ENCODE data around the gene ZNF385C. TPM values are rescaled to one million over a fixed set of nuclear protein-coding genes. Genes with fewer than 3 reads are reported as not detected.

ZNF385C gene
- total and polyA plus RNA-seq, 2 donors (not counting 1 experiment from before 2014, with no cell fraction given), result 0.33 to 1.1 TPM

DNA sequence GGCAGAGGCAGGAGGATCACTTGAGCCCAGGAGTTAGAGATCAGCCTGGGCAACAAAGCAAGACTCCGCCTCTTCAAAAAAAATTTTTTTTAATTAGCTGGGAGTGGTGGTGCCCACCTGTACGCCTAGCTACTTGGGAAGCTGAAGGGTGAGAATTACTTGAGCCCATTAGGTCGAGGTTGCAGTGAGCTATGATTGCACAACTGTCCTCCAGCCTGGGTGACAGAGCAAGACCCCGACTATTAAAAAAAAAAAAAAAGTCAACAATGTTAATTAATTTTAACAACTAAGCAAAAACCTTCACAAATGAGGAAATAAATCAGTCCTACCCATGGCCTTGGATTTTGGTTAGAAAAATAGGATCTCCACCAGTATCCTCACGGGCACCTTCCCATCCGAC is 8.9 kb upstream of the ZNF385C start:
- H3K36me3 ChIP-seq (replicated peaks in 1 of 2; ENCODE audit: control extremely low read depth in 1 of 2, control insufficient read depth in 1 of 2, extremely low read depth in 1 of 2, insufficient read depth in 2 of 2, low read length in 1 of 2), result peaks cover 0 to 35% of the 10 kb centered on the region in 2 experiments
- intact Hi-C loops (cut with micrococcal nuclease), result loop anchor here (1.0 kb wide), 2 partner anchors 9 kb away; partner anchors contain the start of gene ZNF385C
- H3K4me1 Mint-ChIP-seq, result peaks cover 30% of the 10 kb centered on the region
- WGBS (ENCODE audit: insufficient coverage), result 84% methylated on average over 4 of the region's 6 CpGs
- TF ChIP-seq, protein P1, sequence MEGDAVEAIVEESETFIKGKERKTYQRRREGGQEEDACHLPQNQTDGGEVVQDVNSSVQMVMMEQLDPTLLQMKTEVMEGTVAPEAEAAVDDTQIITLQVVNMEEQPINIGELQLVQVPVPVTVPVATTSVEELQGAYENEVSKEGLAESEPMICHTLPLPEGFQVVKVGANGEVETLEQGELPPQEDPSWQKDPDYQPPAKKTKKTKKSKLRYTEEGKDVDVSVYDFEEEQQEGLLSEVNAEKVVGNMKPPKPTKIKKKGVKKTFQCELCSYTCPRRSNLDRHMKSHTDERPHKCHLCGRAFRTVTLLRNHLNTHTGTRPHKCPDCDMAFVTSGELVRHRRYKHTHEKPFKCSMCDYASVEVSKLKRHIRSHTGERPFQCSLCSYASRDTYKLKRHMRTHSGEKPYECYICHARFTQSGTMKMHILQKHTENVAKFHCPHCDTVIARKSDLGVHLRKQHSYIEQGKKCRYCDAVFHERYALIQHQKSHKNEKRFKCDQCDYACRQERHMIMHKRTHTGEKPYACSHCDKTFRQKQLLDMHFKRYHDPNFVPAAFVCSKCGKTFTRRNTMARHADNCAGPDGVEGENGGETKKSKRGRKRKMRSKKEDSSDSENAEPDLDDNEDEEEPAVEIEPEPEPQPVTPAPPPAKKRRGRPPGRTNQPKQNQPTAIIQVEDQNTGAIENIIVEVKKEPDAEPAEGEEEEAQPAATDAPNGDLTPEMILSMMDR (IDR thresholded peaks at IDR 0.05), result no peak
- no peak for TF ChIP-seq EZH2 (IDR thresholded peaks at IDR 0.05; ENCODE audit: borderline replicate concordance, insufficient read depth, low read depth, low read length, poor library complexity, severe bottlenecking)
- H3K79me2 ChIP-seq (ENCODE audit: control insufficient read depth, insufficient read depth, low read length), result peaks cover 10% of the 10 kb centered on the region
- ChIA-PET POLR2A (no interaction called here), CTCF (interaction anchor here (0.6 to 2.5 kb wide), 8 partner anchors 9 to 144 kb away, joined by 3 to 12 read pairs (median 5); no protein-coding TSS in a partner anchor)
- H3K27ac ChIP-seq (ENCODE audit: low read length in 2 of 2), result no peak overlapping the region
- no peaks in the 10 kb centered on the region for H3K27me3 Mint-ChIP-seq
- no peaks in the 10 kb centered on the region for H4K20me1 ChIP-seq (ENCODE audit: control insufficient read depth, insufficient read depth, low read length, poor library complexity, severe bottlenecking)
- H3K9ac ChIP-seq (ENCODE audit: low read length), result peak overlapping the region; percentile 37
- H3K9me3 Mint-ChIP-seq (ENCODE audit: insufficient read depth), result no peaks in the 10 kb centered on the region
- H3K4me3 Mint-ChIP-seq, result peak overlapping the region; percentile 85
- peak overlapping the region; percentile 90 for H3K4me2 ChIP-seq (replicated peaks; ENCODE audit: low read depth, low read length, poor library complexity, severe bottlenecking)
- H3K4me1 ChIP-seq (ENCODE audit: control insufficient read depth in 2 of 2, insufficient read depth in 2 of 2, low read length in 2 of 2), result peaks cover 18 to 25% of the 10 kb centered on the region in 2 donors
- H3K27ac Mint-ChIP-seq, result no peak overlapping the region
- peak overlapping the region in 3 of 5 experiments; percentile 44 to 49 (median 46) for H3K4me3 ChIP-seq (ENCODE audit: control extremely low read depth in 1 of 5, extremely low read depth in 1 of 5, insufficient read depth in 1 of 5, low read depth in 2 of 5, low read length in 4 of 5)
- DNase-seq (no peak), ATAC-seq (ENCODE audit: low read depth) (no peak)
- no peaks in the 10 kb centered on the region for H3K27me3 ChIP-seq (replicated peaks in 1 of 4; ENCODE audit: control extremely low read depth in 1 of 4, control insufficient read depth in 3 of 4, insufficient read depth in 4 of 4, low read length in 3 of 4)
- peak overlapping the region; percentile 77 for H2AFZ ChIP-seq (ENCODE audit: insufficient read depth, low read depth, low read length, poor library complexity, severe bottlenecking)
- peaks cover 0 to 4% (median 0%) of the 10 kb centered on the region in 3 donors for H3K9me3 ChIP-seq (ENCODE audit: control extremely low read depth in 1 of 3, control insufficient read depth in 2 of 3, insufficient read depth in 1 of 3, low read length in 2 of 3)

DNA sequence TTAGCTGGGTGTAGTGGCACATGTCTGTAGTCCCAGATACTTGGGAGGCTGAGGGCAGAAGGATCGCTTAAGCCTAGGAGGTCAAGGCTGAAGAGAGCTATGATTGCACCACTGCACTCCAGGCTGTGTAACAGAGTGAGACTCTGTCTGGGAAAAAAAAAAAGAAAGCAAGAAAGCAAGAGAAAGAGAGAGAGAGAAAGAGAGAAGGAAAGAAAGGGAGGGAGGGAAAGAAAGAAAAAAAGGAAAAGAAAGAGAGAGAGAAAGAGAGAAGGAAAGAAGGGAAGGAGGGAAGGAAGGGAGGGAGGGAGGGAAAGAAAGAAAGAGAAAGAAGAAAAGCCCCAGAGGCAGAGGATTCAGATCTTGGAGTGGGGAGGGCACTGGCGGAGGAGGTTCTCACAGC is 7.7 kb upstream of the ZNF385C start:
- peak overlapping the region; percentile 23 for H3K4me3 Mint-ChIP-seq
- WGBS (ENCODE audit: insufficient coverage), result 100% methylated on average over 1 of the region's 2 CpGs
- CTCF ChIA-PET, result interaction anchor here (0.6 to 1.3 kb wide), 3 partner anchors 10 to 141 kb away, joined by 3 to 4 read pairs (median 3); no protein-coding TSS in a partner anchor
- peaks cover 8 to 15% of the 10 kb centered on the region in 2 donors for H3K4me1 ChIP-seq (ENCODE audit: control insufficient read depth in 2 of 2, insufficient read depth in 2 of 2, low read length in 2 of 2)
- H4K20me1 ChIP-seq (ENCODE audit: control insufficient read depth, insufficient read depth, low read length, poor library complexity, severe bottlenecking), result no peaks in the 10 kb centered on the region
- no peak overlapping the region for H3K27ac Mint-ChIP-seq
- no peak overlapping the region for H3K4me3 ChIP-seq (ENCODE audit: control extremely low read depth in 1 of 5, extremely low read depth in 1 of 5, insufficient read depth in 1 of 5, low read depth in 2 of 5, low read length in 4 of 5)
- DNase-seq (no peak), ATAC-seq (ENCODE audit: low read depth) (no peak)
- H3K9ac ChIP-seq (ENCODE audit: low read length), result no peak overlapping the region
- POLR2A ChIA-PET, result interaction anchor here (0.8 kb wide), 1 partner anchor 20 kb away, joined by 3 read pairs; no protein-coding TSS in a partner anchor
- H3K79me2 ChIP-seq (ENCODE audit: control insufficient read depth, insufficient read depth, low read length), result peaks cover 2% of the 10 kb centered on the region
- no peaks in the 10 kb centered on the region for H3K27me3 Mint-ChIP-seq
- no peak overlapping the region for H2AFZ ChIP-seq (ENCODE audit: insufficient read depth, low read depth, low read length, poor library complexity, severe bottlenecking)
- H3K27ac ChIP-seq (ENCODE audit: low read length in 2 of 2), result no peak overlapping the region
- H3K4me1 Mint-ChIP-seq, result peaks cover 19% of the 10 kb centered on the region
- intact Hi-C loops (cut with micrococcal nuclease), result no loop called here
- H3K9me3 ChIP-seq (ENCODE audit: control extremely low read depth in 1 of 3, control insufficient read depth in 2 of 3, insufficient read depth in 1 of 3, low read length in 2 of 3), result peaks cover 0 to 4% (median 0%) of the 10 kb centered on the region in 3 donors
- no peaks in the 10 kb centered on the region for H3K9me3 Mint-ChIP-seq (ENCODE audit: insufficient read depth)
- no peak overlapping the region for H3K4me2 ChIP-seq (replicated peaks; ENCODE audit: low read depth, low read length, poor library complexity, severe bottlenecking)
- H3K36me3 ChIP-seq (replicated peaks in 1 of 2; ENCODE audit: control extremely low read depth in 1 of 2, control insufficient read depth in 1 of 2, extremely low read depth in 1 of 2, insufficient read depth in 2 of 2, low read length in 1 of 2), result peaks cover 0 to 33% of the 10 kb centered on the region in 2 experiments
- TF ChIP-seq, protein P1 (IDR thresholded peaks at IDR 0.05), result no peak
- no peak for TF ChIP-seq EZH2 (IDR thresholded peaks at IDR 0.05; ENCODE audit: borderline replicate concordance, insufficient read depth, low read depth, low read length, poor library complexity, severe bottlenecking)
- H3K27me3 ChIP-seq (replicated peaks in 1 of 4; ENCODE audit: control extremely low read depth in 1 of 4, control insufficient read depth in 3 of 4, insufficient read depth in 4 of 4, low read length in 3 of 4), result no peaks in the 10 kb centered on the region

Measured in B cell (primary cell).